ENCODE measurements around the gene FGL2.

GRCh38 chr7:77184463-77184862 lies 15.2 kb downstream of the FGL2 start:
- TF ChIP-seq CTCF (IDR thresholded peaks at IDR 0.05) (no peak), POLR2A (IDR thresholded peaks at IDR 0.05) (no peak)

All from esophagus squamous epithelium (tissue), 4 donors.